GM23338 (cell line): ENCODE results near the gene DNAH8. TPM values are rescaled to one million over a fixed set of nuclear protein-coding genes. Genes with fewer than 3 reads are reported as not detected.

Experiments used
- ATAC-seq: fragments of 200-7000 bp; cut with Tn5 transposase; 3 replicates; pipeline ENCODE4 v1.9.1; 2020
- DNase-seq: peaks from one replicate; pipeline ENCODE4 v3.0.0-alpha.2; 2015; ENCODE audit warnings: low spot score
- H2AFZ ChIP-seq: fragments of 200-600 bp; sonication (generic); 2 replicates; pipeline ENCODE4 v1.8.0; 2016; ENCODE audit warnings: antibody characterized with exemption, mild to moderate bottlenecking, moderate library complexity
- H3F3A ChIP-seq: fragments of 200-600 bp; sonication (generic); replicated peaks from 2 replicates; pipeline ENCODE4 v1.8.0; 2017; ENCODE audit warnings: antibody characterized with exemption, mixed run types, low read depth
- H3K27ac ChIP-seq: fragments of 200-600 bp; sonication (generic); 2 replicates; pipeline ENCODE4 v1.6.1; 2016; ENCODE audit warnings: low read depth
- H3K27me3 ChIP-seq: fragments of 200-600 bp; sonication (generic); 2 replicates; pipeline ENCODE4 v1.8.0; 2016; ENCODE audit warnings: mild to moderate bottlenecking, mixed run types, moderate library complexity; ENCODE audit not compliant: insufficient read depth
- H3K36me3 ChIP-seq: fragments of 200-600 bp; sonication (generic); 2 replicates; pipeline ENCODE4 v1.8.0; 2016; ENCODE audit warnings: mild to moderate bottlenecking; ENCODE audit not compliant: insufficient read depth
- H3K4me1 ChIP-seq: fragments of 200-600 bp; sonication (generic); 2 replicates; pipeline ENCODE4 v1.8.0; 2016; ENCODE audit warnings: mild to moderate bottlenecking, moderate library complexity; ENCODE audit not compliant: insufficient read depth
- H3K4me2 ChIP-seq: fragments of 200-600 bp; sonication (generic); 2 replicates; pipeline ENCODE4 v1.7.1; 2017; ENCODE audit warnings: mixed run types
- H3K4me3 ChIP-seq: fragments of 200-600 bp; sonication (generic); 2 replicates; pipeline ENCODE4 v1.6.1; 2016; ENCODE audit warnings: mixed run types
- H3K79me2 ChIP-seq: fragments of 200-600 bp; sonication (generic); replicated peaks from 2 replicates; pipeline ENCODE4 v1.8.0; 2017; ENCODE audit warnings: mild to moderate bottlenecking; ENCODE audit not compliant: insufficient read depth
- H3K9me2 ChIP-seq: fragments of 200-600 bp; sonication (generic); 2 replicates; pipeline ENCODE4 v1.8.0; 2017; ENCODE audit not compliant: insufficient read depth
- H4K20me1 ChIP-seq: fragments of 200-600 bp; sonication (generic); replicated peaks from 2 replicates; pipeline ENCODE4 v1.8.0; 2017; ENCODE audit warnings: mild to moderate bottlenecking; ENCODE audit not compliant: insufficient read depth
- H3K27ac Mint-ChIP-seq: 2 replicates; pipeline ENCODE4 v1.8.0; 2020; ENCODE audit warnings: inconsistent platforms, mild to moderate bottlenecking, moderate library complexity, mixed read lengths
- H3K27me3 Mint-ChIP-seq: 3 replicates; pipeline ENCODE4 v1.8.0; 2022; ENCODE audit warnings: low read depth, mild to moderate bottlenecking, moderate library complexity, mixed read lengths, inconsistent platforms; ENCODE audit not compliant: insufficient read depth, poor library complexity
- H3K36me3 Mint-ChIP-seq: 3 replicates; pipeline ENCODE4 v1.8.0; 2021; ENCODE audit warnings: low read depth, mild to moderate bottlenecking, inconsistent platforms, moderate library complexity, mixed read lengths
- H3K4me1 Mint-ChIP-seq: 3 replicates; pipeline ENCODE4 v1.8.0; 2020; ENCODE audit warnings: mild to moderate bottlenecking, inconsistent platforms, mixed read lengths
- H3K4me3 Mint-ChIP-seq: 3 replicates; pipeline ENCODE4 v1.8.0; 2021; ENCODE audit warnings: moderate library complexity, mild to moderate bottlenecking, inconsistent platforms, mixed read lengths
- H3K9me3 Mint-ChIP-seq: 3 replicates; pipeline ENCODE4 v1.8.0; 2020; ENCODE audit warnings: moderate library complexity, mild to moderate bottlenecking, inconsistent platforms, mixed read lengths
- EZH2 ChIP-seq: fragments of 200-600 bp; sonication (generic); IDR thresholded peaks from one replicate; pipeline ENCODE4 v1.8.0; 2017; ENCODE audit warnings: antibody characterized with exemption, mild to moderate bottlenecking, low read depth; ENCODE audit not compliant: unreplicated experiment
- EZH2phosphoT487 ChIP-seq: fragments of 200-600 bp; sonication (generic); IDR thresholded peaks from one replicate; pipeline ENCODE4 v1.8.1; 2018; ENCODE audit warnings: antibody characterized with exemption; ENCODE audit not compliant: unreplicated experiment
- JUNB ChIP-seq: IDR thresholded peaks from one replicate; pipeline ENCODE4 v1.6.1; 2016; ENCODE audit warnings: antibody characterized with exemption; ENCODE audit not compliant: unreplicated experiment
- ZNF331 ChIP-seq: fragments of 250-450 bp; sonication (Bioruptor Pico); IDR thresholded peaks from 2 replicates; pipeline ENCODE4 v1.5.0; 2020; ENCODE audit warnings: low read depth, mild to moderate bottlenecking, moderate library complexity
- polyA plus RNA-seq: library from polyadenylated mRNA; unstranded; fragments of >200 nt; fragmentation: Nextera tagmentation; extraction: Ambion mirVana; gene quantifications from 2 replicates; pipeline ENCODE4 v1.2.1, GENCODE V29; 2016
- total RNA-seq: library from RNA; depleted of rRNA; stranded (reverse); fragments of >200 nt; shearing (Covaris generic); gene quantifications from 2 replicates; pipeline ENCODE4 v1.2.3, GENCODE V29; 2014
- TF ChIP-seq, protein P1 (sequence below): fragments of 250-450 bp; sonication (Bioruptor Pico); IDR thresholded peaks from 2 replicates; pipeline ENCODE4 v1.5.0; 2020; ENCODE audit warnings: mild to moderate bottlenecking, moderate library complexity

The DNAH8 gene
- total and polyA plus RNA-seq, 2 experiments from 2014 or later: 0.02 TPM; not detected in 1

GRCh38 chr6:39051399-39052122 is 336.4 kb downstream of the DNAH8 start:
- Histone ChIP-seq H3K27ac (no peak overlapping the region), H3K36me3 (no peaks in the 10 kb centered on the region), H3K9me2 (no peaks in the 10 kb centered on the region), H2AFZ (no peak overlapping the region), H4K20me1 (peaks cover 7% of the 10 kb centered on the region; the same call in 1 of the 2 replicates), H3K4me1 (peaks cover 25% of the 10 kb centered on the region; the same call in 1 of the 2 replicates), H3K4me2 (no peak overlapping the region), H3K27me3 (peaks cover 38% of the 10 kb centered on the region), H3K79me2 (no peaks in the 10 kb centered on the region), H3F3A (no peaks in the 10 kb centered on the region), H3K4me3 (no peak overlapping the region)
- no peak overlapping the region for H3K4me3 Mint-ChIP-seq
- no peaks in the 10 kb centered on the region for H3K36me3 Mint-ChIP-seq
- peaks cover 18% of the 10 kb centered on the region for H3K4me1 Mint-ChIP-seq
- DNase-seq: no peak
- peaks cover 37% of the 10 kb centered on the region for H3K27me3 Mint-ChIP-seq
- ATAC-seq: no peak
- H3K27ac Mint-ChIP-seq: no peak overlapping the region
- H3K9me3 Mint-ChIP-seq: no peaks in the 10 kb centered on the region
- no peak for TF ChIP-seq EZH2phosphoT487
- no peak for TF ChIP-seq EZH2
- no peak for TF ChIP-seq JUNB
- TF ChIP-seq, protein P1, sequence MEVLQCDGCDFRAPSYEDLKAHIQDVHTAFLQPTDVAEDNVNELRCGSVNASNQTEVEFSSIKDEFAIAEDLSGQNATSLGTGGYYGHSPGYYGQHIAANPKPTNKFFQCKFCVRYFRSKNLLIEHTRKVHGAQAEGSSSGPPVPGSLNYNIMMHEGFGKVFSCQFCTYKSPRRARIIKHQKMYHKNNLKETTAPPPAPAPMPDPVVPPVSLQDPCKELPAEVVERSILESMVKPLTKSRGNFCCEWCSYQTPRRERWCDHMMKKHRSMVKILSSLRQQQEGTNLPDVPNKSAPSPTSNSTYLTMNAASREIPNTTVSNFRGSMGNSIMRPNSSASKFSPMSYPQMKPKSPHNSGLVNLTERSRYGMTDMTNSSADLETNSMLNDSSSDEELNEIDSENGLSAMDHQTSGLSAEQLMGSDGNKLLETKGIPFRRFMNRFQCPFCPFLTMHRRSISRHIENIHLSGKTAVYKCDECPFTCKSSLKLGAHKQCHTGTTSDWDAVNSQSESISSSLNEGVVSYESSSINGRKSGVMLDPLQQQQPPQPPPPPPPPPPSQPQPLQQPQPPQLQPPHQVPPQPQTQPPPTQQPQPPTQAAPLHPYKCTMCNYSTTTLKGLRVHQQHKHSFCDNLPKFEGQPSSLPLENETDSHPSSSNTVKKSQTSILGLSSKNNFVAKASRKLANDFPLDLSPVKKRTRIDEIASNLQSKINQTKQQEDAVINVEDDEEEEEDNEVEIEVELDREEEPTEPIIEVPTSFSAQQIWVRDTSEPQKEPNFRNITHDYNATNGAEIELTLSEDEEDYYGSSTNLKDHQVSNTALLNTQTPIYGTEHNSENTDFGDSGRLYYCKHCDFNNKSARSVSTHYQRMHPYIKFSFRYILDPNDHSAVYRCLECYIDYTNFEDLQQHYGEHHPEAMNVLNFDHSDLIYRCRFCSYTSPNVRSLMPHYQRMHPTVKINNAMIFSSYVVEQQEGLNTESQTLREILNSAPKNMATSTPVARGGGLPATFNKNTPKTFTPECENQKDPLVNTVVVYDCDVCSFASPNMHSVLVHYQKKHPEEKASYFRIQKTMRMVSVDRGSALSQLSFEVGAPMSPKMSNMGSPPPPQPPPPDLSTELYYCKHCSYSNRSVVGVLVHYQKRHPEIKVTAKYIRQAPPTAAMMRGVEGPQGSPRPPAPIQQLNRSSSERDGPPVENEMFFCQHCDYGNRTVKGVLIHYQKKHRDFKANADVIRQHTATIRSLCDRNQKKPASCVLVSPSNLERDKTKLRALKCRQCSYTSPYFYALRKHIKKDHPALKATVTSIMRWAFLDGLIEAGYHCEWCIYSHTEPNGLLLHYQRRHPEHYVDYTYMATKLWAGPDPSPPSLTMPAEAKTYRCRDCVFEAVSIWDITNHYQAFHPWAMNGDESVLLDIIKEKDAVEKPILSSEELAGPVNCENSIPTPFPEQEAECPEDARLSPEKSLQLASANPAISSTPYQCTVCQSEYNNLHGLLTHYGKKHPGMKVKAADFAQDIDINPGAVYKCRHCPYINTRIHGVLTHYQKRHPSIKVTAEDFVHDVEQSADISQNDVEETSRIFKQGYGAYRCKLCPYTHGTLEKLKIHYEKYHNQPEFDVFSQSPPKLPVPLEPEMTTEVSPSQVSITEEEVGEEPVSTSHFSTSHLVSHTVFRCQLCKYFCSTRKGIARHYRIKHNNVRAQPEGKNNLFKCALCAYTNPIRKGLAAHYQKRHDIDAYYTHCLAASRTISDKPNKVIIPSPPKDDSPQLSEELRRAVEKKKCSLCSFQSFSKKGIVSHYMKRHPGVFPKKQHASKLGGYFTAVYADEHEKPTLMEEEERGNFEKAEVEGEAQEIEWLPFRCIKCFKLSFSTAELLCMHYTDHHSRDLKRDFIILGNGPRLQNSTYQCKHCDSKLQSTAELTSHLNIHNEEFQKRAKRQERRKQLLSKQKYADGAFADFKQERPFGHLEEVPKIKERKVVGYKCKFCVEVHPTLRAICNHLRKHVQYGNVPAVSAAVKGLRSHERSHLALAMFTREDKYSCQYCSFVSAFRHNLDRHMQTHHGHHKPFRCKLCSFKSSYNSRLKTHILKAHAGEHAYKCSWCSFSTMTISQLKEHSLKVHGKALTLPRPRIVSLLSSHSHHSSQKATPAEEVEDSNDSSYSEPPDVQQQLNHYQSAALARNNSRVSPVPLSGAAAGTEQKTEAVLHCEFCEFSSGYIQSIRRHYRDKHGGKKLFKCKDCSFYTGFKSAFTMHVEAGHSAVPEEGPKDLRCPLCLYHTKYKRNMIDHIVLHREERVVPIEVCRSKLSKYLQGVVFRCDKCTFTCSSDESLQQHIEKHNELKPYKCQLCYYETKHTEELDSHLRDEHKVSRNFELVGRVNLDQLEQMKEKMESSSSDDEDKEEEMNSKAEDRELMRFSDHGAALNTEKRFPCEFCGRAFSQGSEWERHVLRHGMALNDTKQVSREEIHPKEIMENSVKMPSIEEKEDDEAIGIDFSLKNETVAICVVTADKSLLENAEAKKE (CRISPR knock-in tag): no peak
- TF ChIP-seq ZNF331 (CRISPR knock-in tag): no peak
